H1 (cell line): ENCODE results near the gene PIK3C2G. TPM values are rescaled to one million over a fixed set of nuclear protein-coding genes. Genes with fewer than 3 reads are reported as not detected.

Source experiments
- ATF2 ChIP-seq: IDR thresholded peaks from 2 replicates; pipeline ENCODE4 v1.6.1; 2012; ENCODE audit warnings: low read length, inconsistent platforms
- CHD1 ChIP-seq: IDR thresholded peaks from 2 replicates; pipeline ENCODE4 v1.6.1; 2012; ENCODE audit warnings: low read depth, low read length, improper control_type of control experiment
- CHD7 ChIP-seq: fragments of 300-600 bp; sonication (generic); IDR thresholded peaks from 2 replicates; pipeline ENCODE4 v1.7.1; 2012; ENCODE audit warnings: low read length, moderate library complexity, mild to moderate bottlenecking, inconsistent platforms; ENCODE audit not compliant: insufficient replicate concordance
- KDM5A ChIP-seq: fragments of 200-600 bp; IDR thresholded peaks from 2 replicates; pipeline ENCODE4 v1.7.1; 2012; ENCODE audit warnings: mild to moderate bottlenecking, low read length, inconsistent platforms, mixed read lengths
- SP1 ChIP-seq: IDR thresholded peaks from 2 replicates; pipeline ENCODE4 v1.6.1; 2011; ENCODE audit warnings: low read depth, low read length
- ZNF274 ChIP-seq: IDR thresholded peaks from 2 replicates; pipeline ENCODE4 v1.7.0; 2012; ENCODE audit warnings: low read length, borderline replicate concordance; ENCODE audit errors: extremely low read depth
- polyA plus RNA-seq, 7 experiments: library from polyadenylated mRNA; depleted of rRNA in 3 of 7; stranded (reverse) in 5 of 7; unstranded in 2 of 7; fragments of >200 nt in 5 of 7; fragments of 200-250 nt in 2 of 7; gene quantifications; 1 replicate in 5 of 7; 2 replicates in 1 of 7; 4 replicates in 1 of 7; pipeline versions ENCODE4 v1.2.1 to v1.2.3, GENCODE V29; 2011 to 2013; ENCODE audit warnings: missing spikeins in 2 of 7, mixed read lengths in 2 of 7
- total RNA-seq: library from RNA; stranded (reverse); fragmentation: NEBNext Ultra II Directional; extraction: Animal tissue kit (Norgen Biotek cat#: 25700); gene quantifications from 2 replicates; pipeline ENCODE4 v1.2.1, GENCODE V29; 2021

Gene PIK3C2G
- total and polyA plus RNA-seq, 2 of the 8 experiments (the other 6 are each of a cell fraction or from before 2014, with no cell fraction given) = not detected

GRCh38 chr12:18394742-18395141 lies 133.4 kb downstream of the PIK3C2G start (continued):
- TF ChIP-seq CHD7 = no peak
- no peak for TF ChIP-seq ZNF274
- no peak for TF ChIP-seq SP1
- TF ChIP-seq CHD1 = no peak
- TF ChIP-seq ATF2 = no peak
- TF ChIP-seq KDM5A = no peak
- TF ChIP-seq, all 59 proteins: peak for 0
